Activated CD8-positive, alpha-beta T cell treated with anti-CD3 and anti-CD28 coated beads for 36 hours (primary cell): ENCODE results near the gene PPP4R4. TPM values are rescaled to one million over a fixed set of nuclear protein-coding genes. Genes with fewer than 3 reads are reported as not detected.

Experiments used
- ATAC-seq: fragments of 200-7000 bp; cut with Tn5 transposase; one replicate; pipeline ENCODE4 v1.10.0; 2021; ENCODE audit warnings: mild to moderate bottlenecking, moderate library complexity
- CTCF ChIA-PET: fragments of 350-600 bp; sonication (Branson Sonifier 250); formaldehyde crosslinking; loops from one replicate; lab custom pipeline; 2021; ENCODE audit warnings: antibody characterized with exemption; lab: Charles Lee
- POLR2A ChIA-PET: fragments of 350-600 bp; sonication (Branson Sonifier 250); formaldehyde crosslinking; loops from one replicate; lab custom pipeline; 2021; ENCODE audit warnings: antibody characterized with exemption; lab: Charles Lee
- DNase-seq: peaks from one replicate; pipeline ENCODE4 v3.0.0-alpha.2; 2020
- H3K27ac Mint-ChIP-seq: one replicate; pipeline ENCODE4 v1.8.0; 2021; ENCODE audit warnings: mild to moderate bottlenecking, mixed read lengths
- H3K27me3 Mint-ChIP-seq: one replicate; pipeline ENCODE4 v1.8.0; 2021; ENCODE audit warnings: mixed read lengths
- H3K36me3 Mint-ChIP-seq: one replicate; pipeline ENCODE4 v1.8.0; 2021; ENCODE audit warnings: low read depth, mixed read lengths
- H3K4me1 Mint-ChIP-seq: one replicate; pipeline ENCODE4 v1.8.0; 2021; ENCODE audit warnings: low read depth, mixed read lengths
- H3K4me3 Mint-ChIP-seq: one replicate; pipeline ENCODE4 v1.8.0; 2021; ENCODE audit warnings: mild to moderate bottlenecking, moderate library complexity, mixed read lengths
- H3K9me3 Mint-ChIP-seq: one replicate; pipeline ENCODE4 v1.8.0; 2021; ENCODE audit warnings: mixed read lengths
- intact Hi-C: fragments of 100-400 bp; cut with micrococcal nuclease; formaldehyde crosslinking; loops from one replicate; pipeline ENCODE4 v1.10.0; 2022
- total RNA-seq, 2 experiments: library from RNA; stranded (reverse); gene quantifications; one replicate each; pipeline ENCODE4 v1.2.3, GENCODE V29; 2021
- TF ChIP-seq, protein P1 (sequence below): fragments of 200-600 bp; IDR thresholded peaks from one replicate; pipeline ENCODE4 v1.8.0; 2022; ENCODE audit warnings: antibody characterized with exemption, mild to moderate bottlenecking

The PPP4R4 gene
- total RNA-seq, 2 experiments from 2014 or later, result 0.63 to 1.2 TPM

DNA sequence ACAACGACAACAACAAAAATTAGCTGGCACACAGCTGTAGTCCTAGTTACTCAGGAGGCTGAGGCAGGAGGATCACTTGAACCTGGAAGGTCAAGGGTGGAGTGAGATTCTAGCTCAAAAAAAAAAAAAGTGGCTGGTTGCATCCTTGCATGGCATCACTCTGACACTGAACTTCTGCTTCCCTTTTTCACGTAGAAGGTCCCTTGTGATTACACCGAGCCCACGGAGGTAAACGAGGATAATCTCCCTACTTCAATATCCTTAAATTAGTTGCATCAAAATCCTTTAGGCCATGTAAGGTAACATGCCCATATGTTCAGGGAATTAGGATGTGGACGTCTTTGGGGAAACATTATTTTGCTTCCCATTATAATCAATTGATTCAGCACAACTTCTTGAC, 4.0 kb upstream of the PPP4R4 start:
- H3K27ac Mint-ChIP-seq, result no peak overlapping the region
- TF ChIP-seq, protein P1, sequence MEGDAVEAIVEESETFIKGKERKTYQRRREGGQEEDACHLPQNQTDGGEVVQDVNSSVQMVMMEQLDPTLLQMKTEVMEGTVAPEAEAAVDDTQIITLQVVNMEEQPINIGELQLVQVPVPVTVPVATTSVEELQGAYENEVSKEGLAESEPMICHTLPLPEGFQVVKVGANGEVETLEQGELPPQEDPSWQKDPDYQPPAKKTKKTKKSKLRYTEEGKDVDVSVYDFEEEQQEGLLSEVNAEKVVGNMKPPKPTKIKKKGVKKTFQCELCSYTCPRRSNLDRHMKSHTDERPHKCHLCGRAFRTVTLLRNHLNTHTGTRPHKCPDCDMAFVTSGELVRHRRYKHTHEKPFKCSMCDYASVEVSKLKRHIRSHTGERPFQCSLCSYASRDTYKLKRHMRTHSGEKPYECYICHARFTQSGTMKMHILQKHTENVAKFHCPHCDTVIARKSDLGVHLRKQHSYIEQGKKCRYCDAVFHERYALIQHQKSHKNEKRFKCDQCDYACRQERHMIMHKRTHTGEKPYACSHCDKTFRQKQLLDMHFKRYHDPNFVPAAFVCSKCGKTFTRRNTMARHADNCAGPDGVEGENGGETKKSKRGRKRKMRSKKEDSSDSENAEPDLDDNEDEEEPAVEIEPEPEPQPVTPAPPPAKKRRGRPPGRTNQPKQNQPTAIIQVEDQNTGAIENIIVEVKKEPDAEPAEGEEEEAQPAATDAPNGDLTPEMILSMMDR, result no peak
- no peaks in the 10 kb centered on the region for H3K9me3 Mint-ChIP-seq
- peaks cover 13% of the 10 kb centered on the region for H3K27me3 Mint-ChIP-seq
- ChIA-PET POLR2A (no interaction called here), CTCF (interaction anchor here (0.9 to 4.1 kb wide), 6 partner anchors 8 to 134 kb away, joined by 4 to 21 read pairs (median 10); no protein-coding TSS in a partner anchor)
- no peaks in the 10 kb centered on the region for H3K36me3 Mint-ChIP-seq
- ATAC-seq (no peak), DNase-seq (no peak)
- H3K4me1 Mint-ChIP-seq, result peaks cover 8% of the 10 kb centered on the region
- no peak overlapping the region for H3K4me3 Mint-ChIP-seq
- intact Hi-C loops, result no loop called here

DNA sequence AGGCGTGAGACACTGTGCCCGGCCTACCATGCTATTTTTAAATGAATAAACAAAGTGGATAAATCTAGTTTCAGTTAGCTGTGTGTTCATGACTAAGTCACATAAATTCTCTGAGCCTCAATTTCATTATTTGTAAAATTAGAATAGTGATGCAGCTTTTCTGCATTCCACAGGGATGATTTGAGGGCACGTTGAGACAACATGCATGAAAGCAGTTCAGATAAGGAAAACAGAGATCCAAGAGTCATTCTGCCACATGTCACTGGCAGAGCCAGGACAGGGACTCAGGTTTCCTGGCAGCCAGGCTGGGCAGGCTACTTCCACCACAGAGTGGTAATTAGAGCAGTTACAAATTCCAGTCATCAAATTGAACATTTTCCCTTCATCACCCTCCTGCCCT, 2.9 kb upstream of the PPP4R4 start:
- Mint-ChIP-seq H3K4me1 (peaks cover 15% of the 10 kb centered on the region), H3K27me3 (peaks cover 22% of the 10 kb centered on the region), H3K9me3 (no peaks in the 10 kb centered on the region), H3K4me3 (no peak overlapping the region), H3K36me3 (no peaks in the 10 kb centered on the region), H3K27ac (no peak overlapping the region)
- POLR2A ChIA-PET, result no interaction called here
- TF ChIP-seq, protein P1, result no peak
- intact Hi-C loops, result no loop called here
- DNase-seq (no peak), ATAC-seq (no peak)
- CTCF ChIA-PET, result interaction anchor here (0.8 to 4.1 kb wide), 5 partner anchors 9 to 135 kb away, joined by 3 to 21 read pairs (median 9); no protein-coding TSS in a partner anchor

DNA sequence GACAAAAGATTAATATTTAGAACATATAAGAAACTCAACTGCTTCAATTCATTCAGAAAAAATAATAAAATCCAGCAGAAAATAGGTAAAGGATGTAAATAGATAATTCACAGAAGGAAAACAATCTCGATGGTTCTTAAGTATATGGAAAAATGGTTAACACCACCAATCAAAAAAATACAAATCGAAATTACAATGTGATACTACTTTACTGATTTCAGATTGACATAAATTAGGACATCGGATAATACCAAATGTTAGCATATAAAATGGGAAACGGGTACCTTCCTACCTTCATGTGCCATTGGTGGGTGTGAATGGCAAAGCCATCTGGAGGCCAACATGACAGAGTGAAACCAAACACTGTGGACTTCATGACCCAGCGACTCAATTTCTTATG, 1.6 kb upstream of the PPP4R4 start:
- DNase-seq (no peak), ATAC-seq (no peak)
- ChIA-PET POLR2A (no interaction called here), CTCF (interaction anchor here (3.4 to 4.1 kb wide), 2 partner anchors 36 kb away, joined by 21 to 25 read pairs; no protein-coding TSS in a partner anchor)
- Mint-ChIP-seq H3K9me3 (no peaks in the 10 kb centered on the region), H3K36me3 (no peaks in the 10 kb centered on the region), H3K4me3 (peak overlapping the region; percentile 71), H3K4me1 (peaks cover 15% of the 10 kb centered on the region), H3K27ac (no peak overlapping the region), H3K27me3 (peaks cover 30% of the 10 kb centered on the region)
- intact Hi-C loops, result no loop called here
- TF ChIP-seq, protein P1, result no peak

DNA sequence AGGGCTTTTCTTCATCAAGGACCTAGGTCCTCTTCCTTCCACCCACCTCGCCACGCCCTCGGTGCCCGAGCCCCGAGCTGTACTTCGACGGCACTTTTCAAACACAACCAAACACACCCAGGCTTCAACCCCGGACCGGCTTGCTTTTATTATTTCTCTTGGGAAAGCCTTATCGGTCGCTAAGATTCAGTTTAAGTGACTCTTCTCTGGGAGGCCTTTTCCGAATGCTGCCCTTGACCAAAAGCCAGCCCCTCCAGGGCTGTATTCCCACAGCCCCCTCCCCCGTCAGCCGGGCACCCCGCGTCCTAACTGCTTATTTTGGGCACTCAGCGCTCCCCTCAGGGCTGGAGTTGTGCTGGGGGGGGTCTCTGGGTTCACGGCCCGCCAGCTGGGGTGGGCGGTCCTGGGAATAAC, 644 bp upstream of the PPP4R4 start:
- peaks cover 18% of the 10 kb centered on the region for H3K4me1 Mint-ChIP-seq
- DNase-seq (peak; percentile 34), ATAC-seq (no peak)
- H3K36me3 Mint-ChIP-seq, result no peaks in the 10 kb centered on the region
- TF ChIP-seq, protein P1, result no peak
- H3K9me3 Mint-ChIP-seq, result no peaks in the 10 kb centered on the region
- POLR2A ChIA-PET, result interaction anchor here (0.8 kb wide), 1 partner anchor 86 kb away, joined by 3 read pairs; no protein-coding TSS in a partner anchor
- H3K27me3 Mint-ChIP-seq, result peaks cover 31% of the 10 kb centered on the region
- CTCF ChIA-PET, result interaction anchor here (3.4 kb wide), 1 partner anchor 37 kb away, joined by 25 read pairs; no protein-coding TSS in a partner anchor
- intact Hi-C loops, result no loop called here
- peak overlapping the region; percentile 71 for H3K4me3 Mint-ChIP-seq
- no peak overlapping the region for H3K27ac Mint-ChIP-seq

DNA sequence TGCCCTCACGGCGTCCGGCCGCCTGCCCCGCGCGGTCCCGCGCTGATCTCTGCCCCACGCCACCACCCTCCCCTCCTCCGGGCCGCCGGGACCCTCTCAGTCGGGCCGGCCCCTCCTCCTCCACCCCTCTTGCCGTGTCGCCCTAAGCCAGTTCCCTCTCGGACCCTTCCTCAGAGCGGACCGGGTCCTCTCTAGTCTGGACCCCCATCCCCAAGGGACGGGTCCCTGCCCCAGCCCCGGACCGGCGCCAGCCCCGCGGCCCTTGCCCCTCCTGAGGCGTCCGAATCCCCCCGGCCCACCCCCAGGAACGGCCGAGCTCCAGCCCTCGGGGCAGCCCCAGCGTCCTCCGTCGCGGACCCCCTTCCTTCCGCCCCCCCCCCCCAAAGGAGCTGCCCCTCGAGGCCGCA, 485 bp downstream of the PPP4R4 start:
- no peaks in the 10 kb centered on the region for H3K36me3 Mint-ChIP-seq

More for the DNA sequence above, 485 bp downstream of the PPP4R4 start:
- H3K27ac Mint-ChIP-seq, result no peak overlapping the region
- TF ChIP-seq, protein P1, result no peak
- intact Hi-C loops, result no loop called here
- CTCF ChIA-PET, result interaction anchor here (2.7 to 3.4 kb wide), 3 partner anchors 38 to 139 kb away, joined by 13 to 25 read pairs (median 14); no protein-coding TSS in a partner anchor
- no peaks in the 10 kb centered on the region for H3K9me3 Mint-ChIP-seq
- DNase-seq, result no peak
- peak overlapping the region; percentile 68 for H3K4me3 Mint-ChIP-seq
- peaks cover 35% of the 10 kb centered on the region for H3K27me3 Mint-ChIP-seq
- POLR2A ChIA-PET, result interaction anchor here (0.9 kb wide), 1 partner anchor 44 kb away, joined by 3 read pairs; no protein-coding TSS in a partner anchor
- H3K4me1 Mint-ChIP-seq, result peaks cover 18% of the 10 kb centered on the region
- no peak for ATAC-seq
